NCI-H1105 (cell line): Measurements from ENCODE around the gene HYPK.

ENCODE experiments used
- DNase-seq: peaks from one replicate; lab custom pipeline; 2025; lab: John Stamatoyannopoulos, UW

HYPK gene

GRCh38 chr15:43851251-43851650, 50.9 kb downstream of the HYPK start:
- DNase-seq = no peak

GRCh38 chr15:43852607-43853006, 52.2 kb downstream of the HYPK start:
- DNase-seq = no peak
